Tibial nerve (tissue), 3 donors: Measurements from ENCODE around the gene CRYL1.

ENCODE experiments used
- CTCF ChIP-seq, 5 experiments: fragments of 200-600 bp in 3 of 5; fragments of 450-650 bp in 2 of 5; sonication (generic) in 3 of 5; IDR thresholded peaks; one replicate each; pipeline ENCODE4 v1.5.1; 2016 to 2019; ENCODE audit warnings: antibody characterized with exemption in 5 of 5, mild to moderate bottlenecking in 3 of 5, moderate library complexity in 2 of 5
- POLR2A ChIP-seq, 2 donors: fragments of 450-650 bp; IDR thresholded peaks; one replicate each; pipeline ENCODE4 v1.6.1; 2017; ENCODE audit warnings: antibody characterized with exemption in 2 of 2, mild to moderate bottlenecking in 2 of 2, moderate library complexity in 2 of 2

DNA sequence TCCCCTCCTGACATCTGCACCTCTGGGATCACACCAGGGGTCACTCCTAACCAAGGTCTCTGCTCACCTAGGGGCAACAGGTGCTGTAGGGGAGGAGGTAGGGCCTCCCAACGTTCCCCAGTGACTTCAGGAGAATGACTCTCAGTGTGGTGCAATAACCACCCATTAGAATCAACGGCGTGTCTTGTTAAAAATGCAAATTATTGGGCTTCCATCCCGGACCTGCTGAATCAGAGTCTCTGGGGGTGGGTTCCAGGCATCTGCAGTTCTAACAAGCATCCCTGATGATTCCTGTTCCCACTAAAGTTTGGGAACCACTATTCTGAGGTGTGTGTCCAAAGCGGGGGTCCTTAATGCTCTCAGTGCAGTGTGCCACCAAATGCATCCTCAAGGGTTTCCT, 84.6 kb downstream of the CRYL1 start:
- TF ChIP-seq CTCF (IDR thresholded peaks at IDR 0.05), result no peak
- TF ChIP-seq POLR2A (IDR thresholded peaks at IDR 0.05), result no peak
